Measurements from ENCODE around the gene ACTL9. TPM values are rescaled to one million over a fixed set of nuclear protein-coding genes. Genes with fewer than 3 reads are reported as not detected.
"Not testable (repeated sequence)": the region's sequence is repeated elsewhere in the genome, so short reads cannot be mapped to it uniquely, and the experiment has no call there.

ACTL9 gene, protein sequence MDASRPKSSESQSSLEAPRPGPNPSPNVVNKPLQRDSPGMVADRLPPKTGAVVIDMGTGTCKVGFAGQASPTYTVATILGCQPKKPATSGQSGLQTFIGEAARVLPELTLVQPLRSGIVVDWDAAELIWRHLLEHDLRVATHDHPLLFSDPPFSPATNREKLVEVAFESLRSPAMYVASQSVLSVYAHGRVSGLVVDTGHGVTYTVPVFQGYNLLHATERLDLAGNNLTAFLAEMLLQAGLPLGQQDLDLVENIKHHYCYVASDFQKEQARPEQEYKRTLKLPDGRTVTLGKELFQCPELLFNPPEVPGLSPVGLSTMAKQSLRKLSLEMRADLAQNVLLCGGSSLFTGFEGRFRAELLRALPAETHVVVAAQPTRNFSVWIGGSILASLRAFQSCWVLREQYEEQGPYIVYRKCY
- not detected in 2 replicates for total RNA-seq (2014; rRNA removed; shearing (Covaris generic))

DNA sequence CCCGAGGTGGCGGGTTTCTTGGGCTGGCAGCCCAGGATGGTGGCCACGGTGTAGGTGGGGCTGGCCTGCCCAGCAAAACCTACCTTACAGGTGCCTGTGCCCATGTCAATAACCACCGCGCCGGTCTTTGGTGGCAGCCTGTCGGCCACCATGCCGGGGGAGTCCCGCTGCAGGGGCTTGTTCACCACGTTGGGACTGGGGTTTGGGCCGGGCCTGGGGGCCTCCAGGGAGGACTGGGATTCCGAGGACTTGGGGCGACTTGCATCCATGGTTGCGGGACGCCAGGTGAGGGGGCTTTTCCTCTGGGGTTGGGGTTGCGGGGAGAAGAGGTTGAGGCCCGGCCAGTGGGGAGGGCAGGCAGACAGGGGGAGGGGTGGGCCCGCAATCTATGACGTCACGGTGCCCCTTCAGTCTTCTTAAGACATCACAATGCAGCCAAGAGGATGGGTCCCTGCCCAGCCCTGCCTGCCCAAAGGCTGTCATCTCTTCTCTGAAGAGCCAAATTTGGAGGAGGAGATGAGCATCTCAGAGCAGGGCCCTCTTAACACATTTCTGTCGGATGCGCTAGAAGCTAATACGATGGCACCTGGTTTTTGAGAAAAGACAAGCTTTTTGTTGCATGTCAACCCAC lies at the start of gene ACTL9:
Gene ACTL9, minus strand, starts transcription at position 363 of the 631 bp plus-strand sequence. Its CDS starts 94 bp downstream, at position 269.
- DNase-seq (ENCODE audit: low spot score) = no peak
- in situ Hi-C loops (cut with HindIII; ENCODE audit: low sequenced_read_pairs) = no loop called here

DNA sequence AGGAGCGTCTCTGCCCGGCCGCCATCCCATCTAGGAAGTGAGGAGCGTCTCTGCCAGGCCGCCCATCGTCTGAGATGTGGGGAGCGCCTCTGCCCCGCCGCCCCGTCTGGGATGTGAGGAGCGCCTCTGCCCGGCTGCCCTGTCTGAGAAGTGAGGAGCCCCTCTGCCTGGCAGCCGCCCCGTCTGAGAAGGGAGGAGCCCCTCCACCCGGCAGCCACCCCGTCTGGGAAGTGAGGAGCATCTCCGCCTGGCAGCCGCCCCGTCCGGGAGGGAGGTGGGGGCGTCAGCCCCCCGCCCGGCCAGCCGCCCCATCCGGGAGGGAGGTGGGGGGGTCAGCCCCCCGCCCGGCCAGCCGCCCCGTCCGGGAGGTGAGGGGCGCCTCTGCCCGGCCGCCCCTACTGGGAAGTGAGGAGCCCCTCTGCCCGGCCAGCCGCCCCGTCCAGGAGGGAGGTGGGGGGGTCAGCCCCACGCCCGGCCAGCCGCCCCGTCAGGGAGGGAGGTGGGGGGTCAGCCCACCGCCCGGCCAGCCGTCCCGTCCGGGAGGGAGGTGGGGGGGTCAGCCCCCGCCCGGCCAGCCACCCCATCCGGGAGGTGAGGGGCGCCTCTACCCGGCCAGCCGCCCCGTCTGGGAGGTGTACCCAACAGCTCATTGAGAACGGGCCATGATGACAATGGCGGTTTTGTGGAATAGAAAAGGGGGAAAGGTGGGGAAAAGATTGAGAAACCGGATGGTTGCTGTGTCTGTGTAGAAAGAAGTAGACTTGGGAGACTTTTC lies 40.9 kb upstream of the ACTL9 start:
- DNase-seq (ENCODE audit: low spot score); in situ Hi-C loops (cut with HindIII; ENCODE audit: low sequenced_read_pairs): not testable (repeated sequence)

DNA sequence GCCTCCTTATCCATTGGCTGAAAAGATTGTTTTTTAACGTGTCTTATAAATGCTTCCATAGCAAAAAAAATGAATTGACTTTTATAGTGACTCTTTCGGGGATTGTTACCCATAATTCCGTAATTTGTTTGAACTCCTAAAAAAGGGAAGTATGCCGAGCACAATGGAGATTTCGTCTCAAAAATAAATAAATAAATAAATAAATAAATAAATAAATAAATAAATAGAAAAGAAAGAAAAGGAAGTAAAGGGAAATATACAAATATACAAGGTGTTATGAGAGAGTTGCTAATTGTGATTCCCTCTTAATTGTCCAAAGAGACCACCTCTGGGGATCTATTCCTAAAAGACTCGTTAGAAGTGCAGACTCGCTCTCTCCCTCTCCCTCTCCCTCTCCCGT lies 39.8 kb upstream of the ACTL9 start:
- no peak for DNase-seq (ENCODE audit: low spot score)
- in situ Hi-C loops (cut with HindIII; ENCODE audit: low sequenced_read_pairs) = no loop called here

DNA sequence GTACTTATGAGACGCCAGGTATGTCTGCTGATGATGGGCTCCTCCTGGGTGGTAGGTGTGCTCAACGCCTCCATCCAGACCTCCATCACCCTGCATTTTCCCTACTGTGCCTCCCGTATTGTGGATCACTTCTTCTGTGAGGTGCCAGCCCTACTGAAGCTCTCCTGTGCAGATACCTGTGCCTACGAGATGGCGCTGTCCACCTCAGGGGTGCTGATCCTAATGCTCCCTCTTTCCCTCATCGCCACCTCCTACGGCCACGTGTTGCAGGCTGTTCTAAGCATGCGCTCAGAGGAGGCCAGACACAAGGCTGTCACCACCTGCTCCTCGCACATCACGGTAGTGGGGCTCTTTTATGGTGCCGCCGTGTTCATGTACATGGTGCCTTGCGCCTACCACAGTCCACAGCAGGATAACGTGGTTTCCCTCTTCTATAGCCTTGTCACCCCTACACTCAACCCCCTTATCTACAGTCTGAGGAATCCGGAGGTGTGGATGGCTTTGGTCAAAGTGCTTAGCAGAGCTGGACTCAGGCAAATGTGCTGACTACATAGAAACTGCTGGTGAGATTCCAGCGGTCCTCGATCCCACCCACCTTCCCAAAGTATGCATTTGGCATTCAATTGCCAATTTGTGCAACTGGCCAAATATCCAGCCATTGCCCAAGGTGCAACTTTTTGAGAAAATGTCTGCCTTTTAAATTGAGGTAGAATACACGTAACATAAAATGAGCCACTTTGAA lies 33.0 kb upstream of the ACTL9 start:
- in situ Hi-C loops (cut with HindIII; ENCODE audit: low sequenced_read_pairs) = no loop called here
- DNase-seq (ENCODE audit: low spot score) = no peak

DNA sequence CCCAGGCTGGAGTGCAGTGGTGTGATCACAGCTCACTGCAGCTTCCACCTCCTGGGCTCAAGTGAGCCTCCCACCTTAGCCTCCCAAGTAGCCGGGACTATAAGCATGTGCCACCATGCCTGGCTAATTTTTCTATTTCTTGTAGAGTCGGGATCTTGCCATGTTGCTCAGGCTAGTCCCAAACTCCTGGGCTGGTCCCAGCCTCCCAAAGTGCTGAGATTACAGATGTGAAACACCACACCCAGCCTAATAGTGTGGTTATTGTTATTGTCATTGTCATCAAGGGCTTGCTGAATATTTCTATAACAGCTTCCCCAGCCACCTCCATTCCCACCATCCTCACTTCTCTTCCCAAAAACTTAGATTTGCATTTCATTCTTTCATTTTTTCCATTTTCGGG lies 25.7 kb upstream of the ACTL9 start:
- DNase-seq (ENCODE audit: low spot score) = no peak
- in situ Hi-C loops (cut with HindIII; ENCODE audit: low sequenced_read_pairs) = no loop called here

DNA sequence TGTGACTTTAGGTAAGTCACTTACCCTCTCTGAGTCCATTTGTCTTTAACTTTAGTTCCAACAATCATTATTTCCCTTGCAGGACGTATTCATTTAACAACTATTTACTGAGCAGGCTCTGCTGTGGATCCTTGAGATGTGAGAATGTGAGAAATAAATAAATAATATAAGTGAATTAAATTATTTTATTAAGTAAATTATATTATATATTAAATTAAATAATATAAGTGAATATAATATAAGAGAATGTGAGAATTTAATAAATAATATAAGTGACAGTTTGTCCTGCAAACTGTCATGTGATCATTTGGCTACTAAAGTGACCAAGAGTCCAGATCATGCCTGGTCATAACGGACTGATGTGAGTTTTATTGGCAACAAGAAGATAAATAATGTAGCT lies 23.4 kb upstream of the ACTL9 start:
- DNase-seq (ENCODE audit: low spot score) = no peak
- in situ Hi-C loops (cut with HindIII; ENCODE audit: low sequenced_read_pairs) = no loop called here

DNA sequence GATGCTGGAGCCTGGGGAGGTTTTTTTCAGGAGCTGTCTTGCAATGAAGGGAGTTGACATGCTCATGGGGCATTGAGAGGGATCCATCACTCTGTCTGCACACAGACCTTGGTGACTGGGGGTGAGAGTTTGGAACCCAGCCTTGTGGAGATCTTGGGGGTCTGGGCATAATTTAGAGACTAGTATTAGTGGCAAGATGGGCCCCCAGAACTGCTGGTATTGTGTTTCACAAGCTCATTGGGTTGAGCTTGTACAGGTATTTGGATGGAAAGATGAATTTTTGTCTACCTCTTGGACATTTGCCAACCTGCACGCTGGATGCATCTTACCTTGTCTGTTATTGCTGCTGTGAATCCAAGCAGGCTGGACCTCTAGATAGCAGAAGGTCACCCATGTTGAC lies 22.7 kb upstream of the ACTL9 start, which contains the start of gene OR2Z1:
Gene OR2Z1, plus strand, starts transcription at position 301 of the 400 bp plus-strand sequence. CDS start 9,395 bp downstream, outside the sequence.
- DNase-seq (ENCODE audit: low spot score) = no peak
- in situ Hi-C loops (cut with HindIII; ENCODE audit: low sequenced_read_pairs) = no loop called here

DNA sequence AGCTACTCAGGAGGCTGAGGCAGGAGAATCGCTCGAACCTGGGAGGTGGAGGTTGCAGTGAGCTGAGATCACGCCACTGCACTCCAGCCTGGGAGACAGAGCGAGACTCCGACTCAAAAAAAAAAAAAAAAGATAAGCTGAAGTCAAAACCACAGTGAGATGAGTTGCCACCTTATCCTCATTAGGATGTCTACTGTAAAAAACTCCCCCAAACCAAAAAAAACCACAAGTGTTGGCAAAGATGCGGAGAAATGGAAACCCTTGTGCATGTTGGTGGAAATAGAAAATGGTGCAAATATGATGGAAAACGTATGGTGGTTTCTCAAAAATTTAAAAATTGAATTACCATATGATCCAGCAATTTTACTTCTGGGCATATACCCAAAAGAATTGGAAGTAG lies 11.7 kb upstream of the ACTL9 start:
- DNase-seq (ENCODE audit: low spot score); in situ Hi-C loops (cut with HindIII; ENCODE audit: low sequenced_read_pairs): not testable (repeated sequence)

DNA sequence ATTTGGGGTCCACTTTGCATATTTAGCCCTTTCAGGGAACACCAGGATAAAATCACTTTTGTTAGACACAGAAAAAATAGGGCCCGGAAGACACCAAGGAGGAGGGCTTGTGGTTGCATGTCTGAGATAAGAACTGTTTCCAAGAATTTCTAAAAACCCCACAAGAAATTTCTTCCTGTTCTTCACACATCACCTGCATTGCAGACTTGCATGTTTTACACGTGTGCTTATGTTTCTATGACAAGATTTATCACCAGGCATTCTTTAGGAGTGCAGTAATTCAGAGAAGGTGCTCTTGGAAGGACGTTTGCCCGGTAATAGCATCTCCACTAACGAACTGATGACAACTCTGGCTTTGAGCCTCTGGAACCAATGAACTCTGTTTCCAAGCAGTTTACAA lies 7.1 kb upstream of the ACTL9 start:
- no peak for DNase-seq (ENCODE audit: low spot score)
- in situ Hi-C loops (cut with HindIII; ENCODE audit: low sequenced_read_pairs) = no loop called here

DNA sequence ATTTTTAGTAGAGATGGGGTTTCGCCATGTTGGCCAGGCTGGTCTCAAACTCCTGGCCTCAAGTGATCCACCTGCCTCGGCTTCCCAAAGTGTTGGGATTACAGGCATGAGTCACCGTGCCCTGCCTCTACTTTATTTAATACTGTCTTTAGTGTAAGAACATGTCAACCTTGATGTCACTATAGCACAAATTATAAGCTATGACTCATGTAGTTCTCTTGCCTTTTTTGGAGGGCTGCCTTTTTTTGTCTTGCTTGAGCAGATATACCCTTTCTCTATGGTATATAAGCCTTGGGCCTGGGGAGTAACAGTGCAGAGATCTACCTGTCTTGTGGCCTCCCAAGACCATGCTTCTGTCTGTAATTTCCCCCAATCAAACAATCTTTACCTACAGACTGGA lies 6.7 kb upstream of the ACTL9 start:
- in situ Hi-C loops (cut with HindIII; ENCODE audit: low sequenced_read_pairs); DNase-seq (ENCODE audit: low spot score): not testable (repeated sequence)

DNA sequence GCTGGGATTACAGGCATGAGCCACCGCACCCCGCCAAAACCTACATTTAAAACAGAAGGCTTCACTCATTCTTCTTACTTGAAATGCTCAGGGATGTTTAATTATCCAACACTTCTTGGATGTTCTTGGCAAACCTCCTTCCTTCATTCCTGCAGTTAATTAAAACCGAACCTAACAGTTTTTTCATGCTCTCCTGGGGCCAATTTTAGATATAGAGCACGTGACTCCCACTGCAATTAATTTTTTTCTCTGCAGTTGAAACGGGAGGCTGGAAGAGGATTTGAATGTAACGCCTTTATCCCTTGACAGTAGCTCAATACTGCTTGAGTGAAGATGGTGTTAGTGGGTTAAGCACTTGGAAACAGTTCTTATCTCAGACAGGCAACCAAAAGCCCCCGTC lies 4.6 kb upstream of the ACTL9 start:
- in situ Hi-C loops (cut with HindIII; ENCODE audit: low sequenced_read_pairs) = no loop called here

DNA sequence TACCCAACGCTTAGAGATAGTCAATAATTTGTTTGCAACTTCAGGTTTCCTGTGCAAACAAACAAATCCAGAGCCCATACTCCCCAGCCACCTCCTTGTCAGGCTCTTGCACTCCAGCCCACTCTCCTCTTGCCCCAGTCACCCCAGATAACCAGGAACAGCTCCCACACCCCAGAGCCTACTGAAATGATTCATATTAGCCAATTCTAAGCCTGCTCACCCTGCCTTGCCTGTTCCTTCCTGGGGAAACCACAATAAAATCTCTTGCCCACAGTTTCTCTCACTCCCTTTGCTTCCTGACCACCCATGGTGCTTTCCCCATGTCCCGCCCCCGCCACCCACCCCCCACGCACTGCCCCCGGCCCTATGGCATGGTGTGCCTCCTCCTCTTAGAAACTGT lies 3.8 kb upstream of the ACTL9 start:
- no peak for DNase-seq (ENCODE audit: low spot score)
- in situ Hi-C loops (cut with HindIII; ENCODE audit: low sequenced_read_pairs) = no loop called here

More for the DNA sequence above, 4.6 kb upstream of the ACTL9 start:
- no peak for DNase-seq (ENCODE audit: low spot score)

DNA sequence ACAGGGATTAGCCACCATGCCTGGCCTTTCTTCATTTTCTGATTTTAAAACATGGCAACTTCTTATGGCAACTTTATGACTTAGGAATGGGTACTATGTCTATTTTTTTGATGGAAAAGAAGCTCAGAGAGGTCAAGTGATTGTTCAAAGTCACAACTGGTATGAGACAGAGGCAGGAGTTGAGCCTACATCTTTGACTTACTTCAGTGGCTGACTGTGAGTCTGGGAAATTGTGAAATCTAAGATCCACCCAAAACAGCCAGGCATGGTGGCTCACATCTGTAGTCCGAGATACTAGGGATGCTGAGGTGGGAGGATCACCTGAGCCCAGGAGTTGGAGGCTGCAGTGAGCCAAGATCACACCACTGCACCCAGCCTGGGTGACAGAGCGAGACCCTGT lies 2.4 kb upstream of the ACTL9 start:
- DNase-seq (ENCODE audit: low spot score) = no peak
- in situ Hi-C loops (cut with HindIII; ENCODE audit: low sequenced_read_pairs) = no loop called here

DNA sequence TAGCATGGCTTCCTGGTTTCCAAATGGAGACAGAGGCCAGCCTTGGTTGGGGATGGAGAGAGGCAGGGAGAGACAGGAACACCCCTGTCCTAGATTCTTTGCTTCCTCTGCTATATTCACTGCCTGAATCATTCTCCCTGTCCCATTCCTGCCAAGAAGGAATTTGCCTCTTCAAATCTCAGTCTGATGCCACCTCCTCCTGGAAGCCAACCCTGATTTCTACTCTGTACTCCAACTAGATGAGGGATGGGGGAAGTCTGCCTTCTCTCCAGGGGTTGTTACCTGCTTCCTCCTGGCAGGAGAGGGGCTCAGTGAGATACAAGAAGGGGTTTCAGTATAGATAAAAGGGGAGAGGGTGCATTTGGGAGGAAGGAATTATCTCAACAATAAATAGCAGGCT lies 1.3 kb upstream of the ACTL9 start:
- in situ Hi-C loops (cut with HindIII; ENCODE audit: low sequenced_read_pairs) = no loop called here
- DNase-seq (ENCODE audit: low spot score) = no peak

DNA sequence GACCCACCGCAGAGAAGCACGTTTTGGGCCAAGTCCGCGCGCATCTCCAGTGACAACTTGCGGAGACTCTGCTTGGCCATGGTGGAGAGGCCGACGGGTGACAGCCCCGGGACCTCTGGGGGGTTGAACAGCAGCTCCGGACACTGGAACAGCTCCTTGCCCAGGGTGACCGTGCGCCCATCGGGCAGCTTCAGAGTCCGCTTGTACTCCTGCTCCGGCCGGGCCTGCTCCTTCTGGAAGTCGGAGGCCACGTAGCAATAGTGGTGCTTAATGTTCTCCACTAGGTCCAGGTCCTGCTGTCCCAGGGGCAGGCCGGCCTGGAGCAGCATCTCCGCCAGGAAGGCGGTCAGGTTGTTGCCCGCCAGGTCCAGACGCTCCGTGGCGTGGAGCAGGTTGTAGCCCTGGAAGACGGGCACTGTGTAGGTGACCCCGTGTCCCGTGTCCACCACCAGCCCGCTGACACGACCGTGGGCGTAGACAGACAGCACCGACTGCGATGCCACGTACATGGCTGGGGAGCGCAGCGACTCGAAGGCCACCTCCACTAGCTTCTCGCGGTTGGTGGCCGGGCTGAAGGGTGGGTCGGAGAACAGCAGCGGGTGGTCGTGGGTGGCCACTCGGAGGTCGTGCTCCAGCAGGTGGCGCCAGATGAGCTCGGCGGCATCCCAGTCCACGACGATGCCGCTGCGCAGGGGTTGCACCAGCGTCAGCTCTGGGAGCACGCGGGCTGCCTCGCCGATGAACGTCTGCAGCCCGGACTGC lies 743 bp downstream of the ACTL9 start:
- in situ Hi-C loops (cut with HindIII; ENCODE audit: low sequenced_read_pairs) = no loop called here
- DNase-seq (ENCODE audit: low spot score) = no peak

DNA sequence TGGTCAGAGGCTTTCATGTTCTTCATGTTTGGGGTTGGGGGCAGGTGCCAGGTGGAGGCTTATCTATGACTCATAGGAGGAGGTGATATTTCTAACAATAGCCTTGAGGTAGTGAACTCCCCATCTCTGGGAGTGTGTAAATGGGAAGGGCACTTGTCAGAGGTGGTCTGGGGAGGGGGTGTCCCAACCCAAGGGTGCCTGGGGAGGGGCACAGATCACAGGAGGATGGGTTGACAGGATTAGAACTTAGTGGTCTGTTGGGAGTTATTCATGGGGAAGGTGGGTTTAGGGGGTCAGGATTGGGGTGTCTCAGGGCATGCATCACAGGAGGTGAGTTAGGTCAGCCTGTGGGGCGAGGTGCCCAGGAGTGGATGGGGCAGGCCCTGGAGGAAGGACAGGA lies 1.6 kb downstream of the ACTL9 start:
- in situ Hi-C loops (cut with HindIII; ENCODE audit: low sequenced_read_pairs) = no loop called here
- DNase-seq (ENCODE audit: low spot score) = no peak

DNA sequence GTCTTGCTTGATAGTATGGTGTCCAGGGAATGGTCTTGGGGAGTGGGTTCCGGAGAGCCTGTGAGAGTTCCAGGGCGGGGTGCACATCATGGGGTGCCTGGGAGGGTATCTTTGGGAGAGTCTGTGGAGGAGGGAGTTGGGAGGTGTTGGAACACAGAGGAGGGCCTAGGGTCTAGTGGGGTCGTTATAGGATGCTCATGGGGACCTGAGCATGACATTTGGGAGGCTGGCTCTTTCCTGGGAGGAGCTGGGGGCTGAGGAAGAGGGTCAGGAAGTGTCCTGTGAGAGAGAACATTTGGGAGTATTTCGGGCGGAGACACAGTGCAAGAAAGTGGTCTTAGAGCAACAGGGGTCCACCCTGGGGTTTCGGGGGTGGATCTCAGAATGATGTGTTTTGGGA lies 2.7 kb downstream of the ACTL9 start:
- no peak for DNase-seq (ENCODE audit: low spot score)
- in situ Hi-C loops (cut with HindIII; ENCODE audit: low sequenced_read_pairs) = no loop called here

DNA sequence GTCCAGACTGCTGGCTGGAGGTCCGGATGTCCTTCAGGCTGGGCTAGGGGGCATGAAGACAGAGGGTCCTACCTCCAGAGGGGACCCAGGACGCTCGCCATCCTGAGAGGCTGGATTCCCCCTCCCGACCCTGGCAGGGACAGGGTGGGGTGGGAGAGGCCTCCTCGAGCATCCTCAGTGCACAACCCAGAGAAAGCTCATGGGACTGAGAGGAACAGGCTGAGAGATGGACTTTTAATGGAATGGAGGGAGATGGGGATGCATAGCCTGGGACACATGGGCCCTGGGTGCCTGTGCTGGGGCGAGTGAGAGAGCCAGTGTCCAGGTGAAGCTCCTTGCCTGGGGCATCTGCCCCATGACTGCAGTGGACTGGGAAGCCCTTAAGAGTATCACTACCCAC lies 3.1 kb downstream of the ACTL9 start:
- in situ Hi-C loops (cut with HindIII; ENCODE audit: low sequenced_read_pairs) = no loop called here
- DNase-seq (ENCODE audit: low spot score) = no peak

All from G401 (cell line).